Liver (tissue), 9 donors: ENCODE results near the gene AAK1. TPM values are rescaled to one million over a fixed set of nuclear protein-coding genes. Genes with fewer than 3 reads are reported as not detected.

ENCODE experiments used
- DNase-seq: peaks from one replicate; pipeline ENCODE4 v3.0.0-alpha.2; 2017; ENCODE audit warnings: low spot score
- H3K27ac ChIP-seq, 2 donors: one replicate each; pipeline ENCODE4 v1.7.0; 2013; ENCODE audit warnings: inconsistent platforms in 2 of 2, low read length in 2 of 2, control low read depth in 1 of 2, low read depth in 1 of 2, mild to moderate bottlenecking in 1 of 2
- H3K27me3 ChIP-seq, 4 donors: one replicate each; pipeline versions ENCODE4 v1.6.1 to v1.7.0; 2013; ENCODE audit warnings: low read length in 3 of 4, inconsistent platforms in 1 of 4, mild to moderate bottlenecking in 1 of 4, moderate library complexity in 1 of 4; ENCODE audit not compliant: control insufficient read depth in 4 of 4, insufficient read depth in 4 of 4
- H3K36me3 ChIP-seq, 4 donors: one replicate each; pipeline versions ENCODE4 v1.6.1 to v1.7.0; 2013; ENCODE audit warnings: low read length in 3 of 4, mild to moderate bottlenecking in 3 of 4, low read depth in 1 of 4, moderate library complexity in 1 of 4; ENCODE audit not compliant: control insufficient read depth in 4 of 4, insufficient read depth in 3 of 4
- H3K4me1 ChIP-seq, 4 donors: one replicate each; pipeline versions ENCODE4 v1.6.1 to v1.7.0; 2013; ENCODE audit warnings: low read length in 3 of 4, mild to moderate bottlenecking in 3 of 4, moderate library complexity in 1 of 4; ENCODE audit not compliant: control insufficient read depth in 4 of 4, insufficient read depth in 4 of 4
- H3K4me3 ChIP-seq, 3 donors: one replicate each; pipeline versions ENCODE4 v1.6.1 to v1.7.0; 2013; ENCODE audit warnings: low read length in 3 of 3, control low read depth in 1 of 3, low read depth in 1 of 3, mild to moderate bottlenecking in 1 of 3
- H3K9ac ChIP-seq, 2 donors: one replicate each; pipeline ENCODE4 v1.7.0; 2013; ENCODE audit warnings: low read length in 2 of 2, mild to moderate bottlenecking in 2 of 2, moderate library complexity in 2 of 2, control low read depth in 1 of 2, low read depth in 1 of 2
- H3K9me3 ChIP-seq, 4 donors: one replicate each; pipeline versions ENCODE4 v1.6.1 to v1.7.0; 2013; ENCODE audit warnings: low read length in 3 of 4; ENCODE audit not compliant: control insufficient read depth in 4 of 4
- FOXA2 ChIP-seq: IDR thresholded peaks from 2 replicates; pipeline ENCODE4 v1.6.1; 2016; ENCODE audit warnings: antibody characterized with exemption
- HNF4A ChIP-seq, 2 donors: conservative IDR thresholded peaks; 2 replicates each; pipeline ENCODE4 v1.6.1; 2016; ENCODE audit warnings: antibody characterized with exemption in 2 of 2, mild to moderate bottlenecking in 2 of 2
- HNF4G ChIP-seq: IDR thresholded peaks from 2 replicates; pipeline ENCODE4 v1.6.1; 2016; ENCODE audit warnings: antibody characterized with exemption
- RAD21 ChIP-seq, 2 donors: IDR thresholded peaks; 2 replicates each; pipeline ENCODE4 v1.6.1; 2016; ENCODE audit warnings: antibody characterized with exemption in 2 of 2, mild to moderate bottlenecking in 2 of 2
- RXRA ChIP-seq, 2 donors: IDR thresholded peaks; 2 replicates each; pipeline ENCODE4 v1.6.1; 2017 to 2018; ENCODE audit warnings: antibody characterized with exemption in 2 of 2, mild to moderate bottlenecking in 1 of 2
- SP1 ChIP-seq: IDR thresholded peaks from 2 replicates; pipeline ENCODE4 v1.6.1; 2018; ENCODE audit warnings: antibody characterized with exemption, mild to moderate bottlenecking
- WGBS: extraction: QIAGEN DNeasy Blood & Tissue Kit; methylation state at CpG from one replicate; pipeline ENCODE4 v1.1.7; 2013; 5-methylcytosine and 5-hydroxymethylcytosine counted together
- polyA plus RNA-seq, 2 donors: library from polyadenylated mRNA; stranded (reverse) in 1 of 2; unstranded in 1 of 2; fragments of 200-250 nt in 1 of 2; fragments of >200 nt in 1 of 2; fragmentation: Nextera tagmentation in 1 of 2; extraction: Ambion mirVana in 1 of 2; gene quantifications; one replicate each; pipeline versions ENCODE4 v1.2.1 to v1.2.3, GENCODE V29; 2013 to 2015
- total RNA-seq, 2 donors: library from RNA; depleted of rRNA; stranded (reverse); fragments of >200 nt; gene quantifications; one replicate each; pipeline ENCODE4 v1.2.3, GENCODE V29; 2014
- TF ChIP-seq, protein P1 (sequence below): fragments of 150-350 bp; IDR thresholded peaks from 2 replicates; pipeline ENCODE4 v1.5.1; 2017; ENCODE audit warnings: improper control_type of control experiment, low read depth, low read length; ENCODE audit not compliant: missing input control
- TF ChIP-seq, protein P2 (sequence below): IDR thresholded peaks from 2 replicates; pipeline ENCODE4 v1.6.1; 2016; ENCODE audit warnings: antibody characterized with exemption
- TF ChIP-seq, protein P3 (sequence below): IDR thresholded peaks from 2 replicates; pipeline ENCODE4 v1.6.1; 2016; ENCODE audit warnings: antibody characterized with exemption
- TF ChIP-seq, protein P4 (sequence below): IDR thresholded peaks from 2 replicates; pipeline ENCODE4 v1.6.1; 2016; ENCODE audit warnings: antibody characterized with exemption, mild to moderate bottlenecking
- donor health status: healthy.
- donor health status: healthy.
- donor health status: healthy.
- donor health status: healthy.
- donor health status: healthy.

The AAK1 gene
- total and polyA plus RNA-seq, 4 donors, result 3.9 to 14.3 (median 11.3) TPM

DNA sequence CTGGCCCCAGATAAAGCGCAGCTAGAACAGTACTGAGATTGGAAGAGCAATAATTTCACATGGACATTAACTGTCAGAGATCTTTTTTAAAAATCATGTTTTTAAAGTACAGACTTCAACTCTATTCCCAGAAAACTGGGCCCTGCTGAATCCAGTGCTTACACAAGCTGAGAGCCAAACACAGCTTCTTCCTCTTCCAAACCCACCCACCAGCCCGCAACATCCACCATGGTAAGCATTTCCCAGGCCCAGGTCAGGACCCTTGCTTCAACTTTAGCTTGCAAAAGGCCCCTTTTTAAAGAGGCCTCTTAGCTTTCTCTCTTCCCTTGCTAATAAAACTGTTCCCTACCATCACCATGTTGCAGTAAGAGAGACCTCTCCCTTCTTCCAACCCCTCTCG is 2.1 kb downstream of the AAK1 start:
- peaks cover 0 to 3% (median 0%) of the 10 kb centered on the region in 4 donors for H3K36me3 ChIP-seq
- no peak overlapping the region for H3K27ac ChIP-seq
- H3K4me3 ChIP-seq, result peak overlapping the region in 2 of 3 donors; percentile 87 to 91
- H3K9ac ChIP-seq, result peak overlapping the region; percentile 3 to 84
- DNase-seq, result no peak
- no peaks in the 10 kb centered on the region for H3K27me3 ChIP-seq
- WGBS, result 83% methylated on average over 3 of the region's 3 CpGs
- TF ChIP-seq, protein P1, sequence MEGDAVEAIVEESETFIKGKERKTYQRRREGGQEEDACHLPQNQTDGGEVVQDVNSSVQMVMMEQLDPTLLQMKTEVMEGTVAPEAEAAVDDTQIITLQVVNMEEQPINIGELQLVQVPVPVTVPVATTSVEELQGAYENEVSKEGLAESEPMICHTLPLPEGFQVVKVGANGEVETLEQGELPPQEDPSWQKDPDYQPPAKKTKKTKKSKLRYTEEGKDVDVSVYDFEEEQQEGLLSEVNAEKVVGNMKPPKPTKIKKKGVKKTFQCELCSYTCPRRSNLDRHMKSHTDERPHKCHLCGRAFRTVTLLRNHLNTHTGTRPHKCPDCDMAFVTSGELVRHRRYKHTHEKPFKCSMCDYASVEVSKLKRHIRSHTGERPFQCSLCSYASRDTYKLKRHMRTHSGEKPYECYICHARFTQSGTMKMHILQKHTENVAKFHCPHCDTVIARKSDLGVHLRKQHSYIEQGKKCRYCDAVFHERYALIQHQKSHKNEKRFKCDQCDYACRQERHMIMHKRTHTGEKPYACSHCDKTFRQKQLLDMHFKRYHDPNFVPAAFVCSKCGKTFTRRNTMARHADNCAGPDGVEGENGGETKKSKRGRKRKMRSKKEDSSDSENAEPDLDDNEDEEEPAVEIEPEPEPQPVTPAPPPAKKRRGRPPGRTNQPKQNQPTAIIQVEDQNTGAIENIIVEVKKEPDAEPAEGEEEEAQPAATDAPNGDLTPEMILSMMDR, result no peak
- peak in 1 of 2 donors; percentile 14 for TF ChIP-seq HNF4A (conservative IDR thresholded peaks at IDR 0.05)
- no peak for TF ChIP-seq HNF4G
- H3K9me3 ChIP-seq, result no peaks in the 10 kb centered on the region
- peaks cover 5 to 30% (median 22%) of the 10 kb centered on the region in 4 donors for H3K4me1 ChIP-seq

DNA sequence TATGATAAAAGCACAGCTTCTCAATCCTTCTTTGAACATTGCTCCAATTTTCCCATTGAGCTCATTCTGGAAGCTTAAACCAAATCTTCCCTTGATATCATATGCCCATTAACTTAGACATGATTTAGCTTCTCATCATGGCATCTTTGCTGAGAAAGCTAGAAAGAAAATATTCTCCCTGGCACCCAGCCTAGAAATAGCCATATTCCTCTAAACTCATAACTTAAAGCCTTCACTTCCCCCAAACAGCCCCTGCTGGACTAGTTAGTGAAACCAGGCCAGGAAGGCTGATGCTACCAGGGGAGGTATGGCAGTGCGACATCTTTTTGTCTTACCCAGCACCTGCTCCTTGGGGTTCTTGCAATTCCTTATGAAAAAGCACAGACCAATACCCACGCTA is 4.3 kb downstream of the AAK1 start:
- TF ChIP-seq, protein P1, result no peak
- TF ChIP-seq, protein P2, sequence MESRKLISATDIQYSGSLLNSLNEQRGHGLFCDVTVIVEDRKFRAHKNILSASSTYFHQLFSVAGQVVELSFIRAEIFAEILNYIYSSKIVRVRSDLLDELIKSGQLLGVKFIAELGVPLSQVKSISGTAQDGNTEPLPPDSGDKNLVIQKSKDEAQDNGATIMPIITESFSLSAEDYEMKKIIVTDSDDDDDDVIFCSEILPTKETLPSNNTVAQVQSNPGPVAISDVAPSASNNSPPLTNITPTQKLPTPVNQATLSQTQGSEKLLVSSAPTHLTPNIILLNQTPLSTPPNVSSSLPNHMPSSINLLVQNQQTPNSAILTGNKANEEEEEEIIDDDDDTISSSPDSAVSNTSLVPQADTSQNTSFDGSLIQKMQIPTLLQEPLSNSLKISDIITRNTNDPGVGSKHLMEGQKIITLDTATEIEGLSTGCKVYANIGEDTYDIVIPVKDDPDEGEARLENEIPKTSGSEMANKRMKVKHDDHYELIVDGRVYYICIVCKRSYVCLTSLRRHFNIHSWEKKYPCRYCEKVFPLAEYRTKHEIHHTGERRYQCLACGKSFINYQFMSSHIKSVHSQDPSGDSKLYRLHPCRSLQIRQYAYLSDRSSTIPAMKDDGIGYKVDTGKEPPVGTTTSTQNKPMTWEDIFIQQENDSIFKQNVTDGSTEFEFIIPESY, result no peak
- TF ChIP-seq, protein P3, sequence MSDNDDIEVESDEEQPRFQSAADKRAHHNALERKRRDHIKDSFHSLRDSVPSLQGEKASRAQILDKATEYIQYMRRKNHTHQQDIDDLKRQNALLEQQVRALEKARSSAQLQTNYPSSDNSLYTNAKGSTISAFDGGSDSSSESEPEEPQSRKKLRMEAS, result no peak
- TF ChIP-seq FOXA2, result no peak
- no peak for TF ChIP-seq RXRA (IDR thresholded peaks at IDR 0.05)
- TF ChIP-seq HNF4G, result no peak
- TF ChIP-seq, protein P4, sequence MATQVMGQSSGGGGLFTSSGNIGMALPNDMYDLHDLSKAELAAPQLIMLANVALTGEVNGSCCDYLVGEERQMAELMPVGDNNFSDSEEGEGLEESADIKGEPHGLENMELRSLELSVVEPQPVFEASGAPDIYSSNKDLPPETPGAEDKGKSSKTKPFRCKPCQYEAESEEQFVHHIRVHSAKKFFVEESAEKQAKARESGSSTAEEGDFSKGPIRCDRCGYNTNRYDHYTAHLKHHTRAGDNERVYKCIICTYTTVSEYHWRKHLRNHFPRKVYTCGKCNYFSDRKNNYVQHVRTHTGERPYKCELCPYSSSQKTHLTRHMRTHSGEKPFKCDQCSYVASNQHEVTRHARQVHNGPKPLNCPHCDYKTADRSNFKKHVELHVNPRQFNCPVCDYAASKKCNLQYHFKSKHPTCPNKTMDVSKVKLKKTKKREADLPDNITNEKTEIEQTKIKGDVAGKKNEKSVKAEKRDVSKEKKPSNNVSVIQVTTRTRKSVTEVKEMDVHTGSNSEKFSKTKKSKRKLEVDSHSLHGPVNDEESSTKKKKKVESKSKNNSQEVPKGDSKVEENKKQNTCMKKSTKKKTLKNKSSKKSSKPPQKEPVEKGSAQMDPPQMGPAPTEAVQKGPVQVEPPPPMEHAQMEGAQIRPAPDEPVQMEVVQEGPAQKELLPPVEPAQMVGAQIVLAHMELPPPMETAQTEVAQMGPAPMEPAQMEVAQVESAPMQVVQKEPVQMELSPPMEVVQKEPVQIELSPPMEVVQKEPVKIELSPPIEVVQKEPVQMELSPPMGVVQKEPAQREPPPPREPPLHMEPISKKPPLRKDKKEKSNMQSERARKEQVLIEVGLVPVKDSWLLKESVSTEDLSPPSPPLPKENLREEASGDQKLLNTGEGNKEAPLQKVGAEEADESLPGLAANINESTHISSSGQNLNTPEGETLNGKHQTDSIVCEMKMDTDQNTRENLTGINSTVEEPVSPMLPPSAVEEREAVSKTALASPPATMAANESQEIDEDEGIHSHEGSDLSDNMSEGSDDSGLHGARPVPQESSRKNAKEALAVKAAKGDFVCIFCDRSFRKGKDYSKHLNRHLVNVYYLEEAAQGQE, result no peak
- TF ChIP-seq HNF4A (conservative IDR thresholded peaks at IDR 0.05), result no peak
- TF ChIP-seq RAD21 (IDR thresholded peaks at IDR 0.05), result no peak
- no peak for TF ChIP-seq SP1
- WGBS, result 96% methylated on average over 2 of the region's 2 CpGs
- no peak for DNase-seq
- Histone ChIP-seq H3K27me3 (no peaks in the 10 kb centered on the region), H3K4me3 (no peak overlapping the region), H3K9ac (no peak overlapping the region), H3K4me1 (peaks cover 5 to 22% (median 12%) of the 10 kb centered on the region in 4 donors), H3K27ac (no peak overlapping the region), H3K9me3 (no peaks in the 10 kb centered on the region), H3K36me3 (peaks cover 0 to 3% (median 0%) of the 10 kb centered on the region in 4 donors)
